SK-N-SH (cell line): ENCODE results near the gene SPACA5B. TPM values are rescaled to one million over a fixed set of nuclear protein-coding genes. Genes with fewer than 3 reads are reported as not detected.
"Not testable (repeated sequence)": the region's sequence is repeated elsewhere in the genome, so short reads cannot be mapped to it uniquely, and the experiment has no call there.

Source experiments
- CTCF ChIA-PET: fragments of 300-600, 350-600 bp; formaldehyde crosslinking; extraction: SDS; loops from one replicate; lab custom pipeline; 2021; lab: Yijun Ruan, JAX
- POLR2A ChIA-PET: fragments of 350-600 bp; sonication (Branson Sonifier 250); formaldehyde crosslinking; extraction: SDS; loops from one replicate; lab custom pipeline; 2020; ENCODE audit warnings: antibody characterized with exemption, inconsistent platforms; lab: Yijun Ruan, JAX
- DNase-seq: peaks from one replicate; pipeline ENCODE4 v3.0.0; 2012
- H2AFZ ChIP-seq: fragments of 200-600 bp; sonication (generic); 2 replicates; pipeline ENCODE4 v1.8.1; 2016; ENCODE audit warnings: antibody characterized with exemption, mild to moderate bottlenecking, low read depth
- H3F3A ChIP-seq: fragments of 200-600 bp; sonication (generic); replicated peaks from 2 replicates; pipeline ENCODE3; 2016; ENCODE audit warnings: antibody characterized with exemption, mild to moderate bottlenecking; ENCODE audit not compliant: insufficient read depth
- H3K27ac ChIP-seq, 2 experiments: fragments of 200-500 bp in 1 of 2; fragments of 200-600 bp in 1 of 2; sonication (Bioruptor generic) in 1 of 2; sonication (generic), shearing (Covaris generic) in 1 of 2; 2 replicates each; pipeline versions ENCODE4 v1.5.1 to v1.6.1; 2014 to 2016; ENCODE audit warnings: low read depth in 2 of 2, inconsistent platforms in 1 of 2, low read length in 1 of 2, mild to moderate bottlenecking in 1 of 2, mixed read lengths in 1 of 2
- H3K27me3 ChIP-seq: fragments of 200-600 bp; sonication (generic), shearing (Covaris generic); 2 replicates; pipeline ENCODE4 v1.6.1; 2016; ENCODE audit warnings: mixed run types; ENCODE audit not compliant: insufficient read depth
- H3K36me3 ChIP-seq, 2 experiments: fragments of 200-500 bp in 1 of 2; fragments of 200-600 bp in 1 of 2; sonication (Bioruptor generic) in 1 of 2; sonication (generic) in 1 of 2; replicated peaks in 1 of 2; 2 replicates each; pipeline versions ENCODE3 to v1.5.1; 2014 to 2016; ENCODE audit warnings: low read length in 1 of 2, mild to moderate bottlenecking in 1 of 2; ENCODE audit not compliant: insufficient read depth in 2 of 2, control insufficient read depth in 1 of 2
- H3K4me1 ChIP-seq, 2 experiments: fragments of 200-500 bp in 1 of 2; fragments of 200-600 bp in 1 of 2; sonication (Bioruptor generic) in 1 of 2; sonication (generic), shearing (Covaris generic) in 1 of 2; 2 replicates each; pipeline versions ENCODE4 v1.5.1 to v1.6.1; 2014 to 2016; ENCODE audit warnings: low read depth in 1 of 2, low read length in 1 of 2, mixed run types in 1 of 2; ENCODE audit not compliant: insufficient read depth in 2 of 2, control insufficient read depth in 1 of 2
- H3K4me2 ChIP-seq: fragments of 200-600 bp; sonication (generic), shearing (Covaris generic); 2 replicates; pipeline ENCODE4 v1.6.1; 2017; ENCODE audit warnings: mixed run types
- H3K4me3 ChIP-seq, 2 experiments: fragments of 200-500 bp in 1 of 2; fragments of 200-600 bp in 1 of 2; sonication (Bioruptor generic) in 1 of 2; sonication (generic), shearing (Covaris generic) in 1 of 2; 2 replicates each; pipeline versions ENCODE4 v1.5.1 to v1.8.1; 2014 to 2016; ENCODE audit warnings: low read depth in 2 of 2, inconsistent platforms in 1 of 2, low read length in 1 of 2, mild to moderate bottlenecking in 1 of 2, mixed read lengths in 1 of 2, moderate library complexity in 1 of 2
- H3K79me2 ChIP-seq: fragments of 200-600 bp; sonication (generic); 2 replicates; pipeline ENCODE4 v1.8.1; 2017; ENCODE audit warnings: mild to moderate bottlenecking; ENCODE audit not compliant: insufficient read depth
- H3K9ac ChIP-seq: fragments of 200-600 bp; sonication (generic); 2 replicates; pipeline ENCODE4 v1.6.1; 2017; ENCODE audit warnings: mixed run types
- H3K9me2 ChIP-seq: fragments of 200-600 bp; sonication (generic); 2 replicates; pipeline ENCODE4 v1.6.1; 2017; ENCODE audit warnings: mixed run types
- H3K9me3 ChIP-seq: fragments of 200-600 bp; sonication (generic); 2 replicates; pipeline ENCODE4 v1.6.1; 2017; ENCODE audit warnings: mixed run types, mild to moderate bottlenecking, moderate library complexity
- H4K20me1 ChIP-seq: fragments of 200-600 bp; sonication (generic); 2 replicates; pipeline ENCODE4 v1.6.1; 2017; ENCODE audit warnings: mild to moderate bottlenecking, mixed run types; ENCODE audit not compliant: insufficient read depth
- ELF1 ChIP-seq: IDR thresholded peaks from 2 replicates; pipeline ENCODE4 v1.4.0; 2012
- EP300 ChIP-seq, 2 experiments: IDR thresholded peaks; 2 replicates each; pipeline versions ENCODE4 v1.4.0 to v1.6.1; 2012; ENCODE audit warnings: borderline replicate concordance in 1 of 2, low read depth in 1 of 2, low read length in 1 of 2
- EZH2phosphoT487 ChIP-seq: fragments of 200-600 bp; sonication (generic); IDR thresholded peaks from 2 replicates; pipeline ENCODE4 v1.6.1; 2017; ENCODE audit warnings: low read depth, mixed run types, mild to moderate bottlenecking, antibody characterized with exemption, moderate library complexity, borderline replicate concordance
- FOXJ3 ChIP-seq: sonication (generic); formaldehyde crosslinking; IDR thresholded peaks from 2 replicates; pipeline ENCODE4 v1.5.1; 2020; ENCODE audit warnings: mild to moderate bottlenecking, missing genetic modification reagents
- GABPA ChIP-seq: IDR thresholded peaks from 2 replicates; pipeline ENCODE4 v1.4.0; 2012; ENCODE audit warnings: low read depth, mild to moderate bottlenecking
- GATA2 ChIP-seq: sonication (generic); formaldehyde crosslinking; IDR thresholded peaks from 2 replicates; pipeline ENCODE4 v1.5.0; 2020; ENCODE audit warnings: mild to moderate bottlenecking, missing genetic modification reagents
- IRF3 ChIP-seq: fragments of 150-350 bp; IDR thresholded peaks from 2 replicates; pipeline ENCODE4 v1.6.1; 2016; ENCODE audit warnings: mild to moderate bottlenecking, low read depth, low read length
- MEF2A ChIP-seq: IDR thresholded peaks from 2 replicates; pipeline ENCODE4 v1.4.0; 2012; ENCODE audit warnings: low read depth, borderline replicate concordance
- PBX3 ChIP-seq: IDR thresholded peaks from 2 replicates; pipeline ENCODE4; 2012
- RCOR1 ChIP-seq: fragments of 150-350 bp; IDR thresholded peaks from 2 replicates; pipeline ENCODE4 v1.6.1; 2017; ENCODE audit warnings: antibody characterized with exemption, low read length
- REST ChIP-seq: IDR thresholded peaks from 2 replicates; pipeline ENCODE4 v1.6.1; 2012; ENCODE audit warnings: mild to moderate bottlenecking, low read depth, low read length, moderate library complexity
- RXRA ChIP-seq: IDR thresholded peaks from 2 replicates; pipeline ENCODE4 v1.4.0; 2012; ENCODE audit warnings: low read depth, mild to moderate bottlenecking, borderline replicate concordance
- SIN3A ChIP-seq: IDR thresholded peaks from 2 replicates; pipeline ENCODE4 v1.6.1; 2012; ENCODE audit warnings: low read depth, mild to moderate bottlenecking, low read length, moderate library complexity, borderline replicate concordance
- TCF12 ChIP-seq: IDR thresholded peaks from 2 replicates; pipeline ENCODE4 v1.4.0; 2012
- WGBS: methylation state at CpG from one replicate; pipeline ENCODE4 v1.1.6; 2017; ENCODE audit warnings: low lambda C conversion rate; 5-methylcytosine and 5-hydroxymethylcytosine counted together
- polyA plus RNA-seq, 3 experiments: library from polyadenylated mRNA; depleted of rRNA; stranded (reverse); fragments of >200 nt; gene quantifications; 2 replicates each; pipeline ENCODE4 v1.2.3, GENCODE V29; 2012
- TF ChIP-seq, protein P1 (sequence below): fragments of 150-350 bp; IDR thresholded peaks from 2 replicates; pipeline ENCODE4 v1.6.1; 2017; ENCODE audit warnings: antibody characterized with exemption, low read length, low read depth, borderline replicate concordance

Gene SPACA5B
- polyA plus RNA-seq, 1 of the 3 experiments (the other 2 are of a cell fraction): not detected

GRCh38 chrX:48179691-48180090 lies 49.3 kb downstream of the SPACA5B start (continued):
- TF ChIP-seq MEF2A: no peak
- TF ChIP-seq RXRA: no peak
- TF ChIP-seq SIN3A: no peak
- no peak for TF ChIP-seq GABPA
- TF ChIP-seq IRF3: no peak
- TF ChIP-seq, protein P1, sequence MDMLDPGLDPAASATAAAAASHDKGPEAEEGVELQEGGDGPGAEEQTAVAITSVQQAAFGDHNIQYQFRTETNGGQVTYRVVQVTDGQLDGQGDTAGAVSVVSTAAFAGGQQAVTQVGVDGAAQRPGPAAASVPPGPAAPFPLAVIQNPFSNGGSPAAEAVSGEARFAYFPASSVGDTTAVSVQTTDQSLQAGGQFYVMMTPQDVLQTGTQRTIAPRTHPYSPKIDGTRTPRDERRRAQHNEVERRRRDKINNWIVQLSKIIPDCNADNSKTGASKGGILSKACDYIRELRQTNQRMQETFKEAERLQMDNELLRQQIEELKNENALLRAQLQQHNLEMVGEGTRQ: no peak

- WGBS: 18% methylated on average over 4 of the region's 4 CpGs
- TF ChIP-seq IRF3 (no peak), PBX3 (no peak), MEF2A (no peak), FOXJ3 (no peak), RCOR1 (no peak), EP300 (IDR thresholded peaks at IDR 0.05; ENCODE audit: borderline replicate concordance in 1 of 2, low read depth in 1 of 2, low read length in 1 of 2) (no peak), SIN3A (no peak), ELF1 (no peak), EZH2phosphoT487 (no peak), TCF12 (no peak), REST (no peak), GATA2 (no peak)
- TF ChIP-seq, protein P1: no peak
- no peak overlapping the region for H3K4me3 ChIP-seq
- POLR2A ChIA-PET: no interaction called here
- no peaks in the 10 kb centered on the region for H3K79me2 ChIP-seq
- no peaks in the 10 kb centered on the region for H4K20me1 ChIP-seq
- H2AFZ ChIP-seq: no peak overlapping the region
- no peak for DNase-seq
- H3K27me3 ChIP-seq: peaks cover 26% of the 10 kb centered on the region; the same call in 1 of the 2 replicates
- H3K9me2 ChIP-seq: no peaks in the 10 kb centered on the region
- H3F3A ChIP-seq: no peaks in the 10 kb centered on the region
- no peaks in the 10 kb centered on the region for H3K9me3 ChIP-seq
- H3K4me1 ChIP-seq: no peaks in the 10 kb centered on the region
- no peak overlapping the region for H3K9ac ChIP-seq
- no peaks in the 10 kb centered on the region for H3K36me3 ChIP-seq
- no peak overlapping the region for H3K27ac ChIP-seq
- H3K4me2 ChIP-seq: no peak overlapping the region
- CTCF ChIA-PET: no interaction called here
These were observed 50.4 kb downstream of the SPACA5B start for GRCh38 chrX:48180811-48181210.

DNA sequence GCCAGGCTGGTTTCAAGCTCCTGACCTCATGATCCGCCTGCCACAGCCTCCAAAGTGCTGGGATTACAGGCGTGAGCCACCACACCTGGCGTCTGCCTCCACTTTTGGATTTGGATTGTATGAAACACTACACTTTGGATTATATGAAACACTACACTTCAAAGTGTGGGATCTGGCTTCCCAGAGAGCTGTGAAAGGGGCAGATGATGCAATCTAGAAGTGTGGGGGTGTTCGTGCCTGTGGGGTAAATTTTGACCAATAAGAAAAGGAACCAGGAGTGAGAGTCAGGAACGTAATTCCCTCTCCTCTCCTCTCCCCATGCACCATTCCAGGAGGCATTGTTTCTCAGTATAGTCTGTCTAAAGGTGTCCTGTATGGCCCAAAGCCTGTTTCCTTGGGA lies 51.5 kb downstream of the SPACA5B start:
- H3K9ac ChIP-seq, H3K4me1 ChIP-seq, DNase-seq, H3K79me2 ChIP-seq, POLR2A ChIA-PET, H3K4me2 ChIP-seq, H3K36me3 ChIP-seq, H4K20me1 ChIP-seq, CTCF ChIA-PET, H3F3A ChIP-seq, H2AFZ ChIP-seq, H3K9me2 ChIP-seq, H3K27ac ChIP-seq, H3K4me3 ChIP-seq, H3K9me3 ChIP-seq: not testable (repeated sequence)
- WGBS: 3% methylated on average over 3 of the region's 5 CpGs
- peaks cover 26% of the 10 kb centered on the region; the same call in 1 of the 2 replicates for H3K27me3 ChIP-seq
